NK-92 treated with Interleukin-12 subunit alpha and Interleukin-12 subunit beta, amount 100 ng/mL, for 24 hours (cell line): ENCODE measurements around the gene ZNF629.

Experiments used
- DNase-seq: peaks from one replicate; lab custom pipeline; 2025; lab: John Stamatoyannopoulos, UW

ZNF629 gene

GRCh38 chr16:30767767-30768465, 19.1 kb downstream of the ZNF629 start:
- DNase-seq = no peak

GRCh38 chr16:30766933-30767284, 20.1 kb downstream of the ZNF629 start:
- no peak for DNase-seq

- no peak for DNase-seq
These were observed 20.6 kb downstream of the ZNF629 start for GRCh38 chr16:30766206-30766932.

- DNase-seq = no peak
These were observed 22.1 kb downstream of the ZNF629 start for GRCh38 chr16:30764816-30765465.

- DNase-seq = no peak
These were observed 22.9 kb downstream of the ZNF629 start for GRCh38 chr16:30764086-30764485.

GRCh38 chr16:30762991-30763725, 23.8 kb downstream of the ZNF629 start:
- DNase-seq = no peak

- peak; percentile 93 for DNase-seq
These were observed 24.8 kb downstream of the ZNF629 start, which contains the start of the genes CFAP119 and RNF40 for GRCh38 chr16:30761928-30762902. TSS of gene CFAP119 (minus strand) at chr16:30762062. CDS start at chr16:30761748, 314 bp downstream. TSS of gene RNF40 (plus strand) at chr16:30762322. CDS start at chr16:30762546, 224 bp downstream.

GRCh38 chr16:30761427-30761927, 25.5 kb downstream of the ZNF629 start:
- peak; percentile 26 for DNase-seq

GRCh38 chr16:30760577-30761426, 26.2 kb downstream of the ZNF629 start:
- DNase-seq = no peak

- DNase-seq = no peak
These were observed 26.9 kb downstream of the ZNF629 start for GRCh38 chr16:30760001-30760559.

- DNase-seq = no peak
These were observed 28.0 kb downstream of the ZNF629 start for GRCh38 chr16:30758988-30759491.

- DNase-seq = no peak
These were observed 29.7 kb downstream of the ZNF629 start for GRCh38 chr16:30757316-30757715.

GRCh38 chr16:30756781-30757100, 30.3 kb downstream of the ZNF629 start:
- DNase-seq = no peak

GRCh38 chr16:30755955-30756780, 30.8 kb downstream of the ZNF629 start:
- no peak for DNase-seq

- DNase-seq = no peak
These were observed 33.4 kb downstream of the ZNF629 start for GRCh38 chr16:30753596-30753995.

GRCh38 chr16:30750876-30751465, 36.0 kb downstream of the ZNF629 start:
- no peak for DNase-seq

- no peak for DNase-seq
These were observed 36.8 kb downstream of the ZNF629 start for GRCh38 chr16:30750201-30750600.
